OCI-LY1 (cell line): Measurements from ENCODE around the gene RAET1G.

ENCODE experiments used
- H2AFZ ChIP-seq: fragments of 200-600 bp; sonication (generic), shearing (Covaris generic); 2 replicates; pipeline ENCODE4 v1.6.0; 2014; ENCODE audit warnings: antibody characterized with exemption, mild to moderate bottlenecking, low read length
- H3F3A ChIP-seq: fragments of 200-600 bp; sonication (generic), shearing (Covaris generic); 2 replicates; pipeline ENCODE4 v1.6.0; 2014; ENCODE audit warnings: mild to moderate bottlenecking, antibody characterized with exemption, low read length, moderate library complexity; ENCODE audit not compliant: insufficient read depth
- H3K27ac ChIP-seq: fragments of 200-600 bp; sonication (generic); 2 replicates; pipeline ENCODE4 v1.5.1; 2014; ENCODE audit warnings: low read length, mixed run types, mild to moderate bottlenecking, low read depth; ENCODE audit not compliant: poor library complexity, severe bottlenecking
- H3K27me3 ChIP-seq: fragments of 200-600 bp; sonication (generic); 2 replicates; pipeline ENCODE4 v1.6.0; 2014; ENCODE audit warnings: antibody characterized with exemption, mild to moderate bottlenecking, low read length, moderate library complexity; ENCODE audit not compliant: insufficient read depth
- H3K36me3 ChIP-seq: fragments of 200-600 bp; sonication (generic); 2 replicates; pipeline ENCODE4 v1.6.1; 2014; ENCODE audit warnings: mild to moderate bottlenecking, antibody characterized with exemption, low read length, moderate library complexity, mixed read lengths; ENCODE audit not compliant: insufficient read depth
- H3K4me1 ChIP-seq: fragments of 200-600 bp; sonication (generic); 2 replicates; pipeline ENCODE4 v1.5.1; 2014; ENCODE audit warnings: mild to moderate bottlenecking, low read length, moderate library complexity; ENCODE audit not compliant: insufficient read depth, severe bottlenecking
- H3K4me2 ChIP-seq: fragments of 200-600 bp; sonication (generic), shearing (Covaris generic); 2 replicates; pipeline ENCODE4 v1.6.1; 2014; ENCODE audit warnings: low read length
- H3K4me3 ChIP-seq: fragments of 200-600 bp; sonication (generic); 2 replicates; pipeline ENCODE4 v1.5.1; 2014; ENCODE audit warnings: low read length, low read depth, mild to moderate bottlenecking, mixed read lengths; ENCODE audit not compliant: poor library complexity, severe bottlenecking
- H3K79me2 ChIP-seq: fragments of 200-600 bp; shearing (Covaris generic); 2 replicates; pipeline ENCODE4 v1.6.1; 2016; ENCODE audit warnings: mixed run types, low read length, mixed read lengths; ENCODE audit not compliant: insufficient read depth
- H3K9ac ChIP-seq: fragments of 200-600 bp; sonication (generic), shearing (Covaris generic); 2 replicates; pipeline ENCODE4 v1.6.1; 2014; ENCODE audit warnings: mild to moderate bottlenecking, low read length, mixed read lengths
- H3K9me2 ChIP-seq: fragments of 200-600 bp; sonication (generic), shearing (Covaris generic); 2 replicates; pipeline ENCODE4 v1.6.1; 2014; ENCODE audit warnings: low read depth, mild to moderate bottlenecking, low read length, mixed read lengths
- H3K9me3 ChIP-seq: fragments of 200-600 bp; shearing (Covaris generic); 2 replicates; pipeline ENCODE4 v1.6.1; 2014; ENCODE audit warnings: low read length, mixed read lengths
- H4K20me1 ChIP-seq: fragments of 200-600 bp; sonication (generic), shearing (Covaris generic); 2 replicates; pipeline ENCODE4 v1.6.0; 2016; ENCODE audit warnings: mild to moderate bottlenecking, low read length; ENCODE audit not compliant: insufficient read depth
- EZH2 ChIP-seq: fragments of 200-600 bp; sonication (generic), shearing (Covaris generic); IDR thresholded peaks from 2 replicates; pipeline ENCODE4 v1.8.0; 2017; ENCODE audit warnings: borderline replicate concordance, mixed run types, mild to moderate bottlenecking, antibody characterized with exemption, low read length, moderate library complexity, mixed read lengths
- TF ChIP-seq, protein P1 (sequence below): fragments of 200-600 bp; sonication (generic), shearing (Covaris generic); IDR thresholded peaks from 2 replicates; pipeline ENCODE4 v1.5.1; 2017; ENCODE audit warnings: mild to moderate bottlenecking, antibody characterized with exemption, low read length, moderate library complexity, mixed read lengths

RAET1G gene

DNA sequence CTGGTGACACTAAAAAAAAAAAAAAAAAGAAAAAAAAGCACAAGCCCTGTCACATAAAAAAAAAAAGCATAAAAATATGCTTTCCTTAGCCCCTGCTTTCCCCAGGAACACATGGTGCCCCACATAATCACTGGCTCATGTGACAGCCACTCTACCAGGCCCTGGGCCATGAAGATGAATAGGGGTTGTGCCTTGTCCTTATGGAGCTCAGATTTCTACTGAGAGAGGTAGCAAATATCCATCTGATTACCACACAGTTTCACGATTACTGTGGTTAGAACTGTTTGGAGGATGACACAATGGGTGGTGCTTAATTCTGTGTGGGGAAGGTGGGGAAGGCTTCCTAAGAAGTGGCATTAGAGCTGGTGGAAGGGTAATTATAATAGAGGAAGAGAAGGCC, 34.3 kb downstream of the RAET1G start:
- no peak overlapping the region for H3K4me2 ChIP-seq
- H2AFZ ChIP-seq: no peak overlapping the region
- no peaks in the 10 kb centered on the region for H3K4me1 ChIP-seq
- no peak overlapping the region for H3K27ac ChIP-seq
- no peaks in the 10 kb centered on the region for H3K9me2 ChIP-seq
- H3K27me3 ChIP-seq: peaks cover 7% of the 10 kb centered on the region; the same call in 1 of the 2 replicates
- H3K9me3 ChIP-seq: no peaks in the 10 kb centered on the region
- H3F3A ChIP-seq: no peaks in the 10 kb centered on the region
- no peaks in the 10 kb centered on the region for H3K79me2 ChIP-seq
- TF ChIP-seq EZH2: no peak
- TF ChIP-seq, protein P1, sequence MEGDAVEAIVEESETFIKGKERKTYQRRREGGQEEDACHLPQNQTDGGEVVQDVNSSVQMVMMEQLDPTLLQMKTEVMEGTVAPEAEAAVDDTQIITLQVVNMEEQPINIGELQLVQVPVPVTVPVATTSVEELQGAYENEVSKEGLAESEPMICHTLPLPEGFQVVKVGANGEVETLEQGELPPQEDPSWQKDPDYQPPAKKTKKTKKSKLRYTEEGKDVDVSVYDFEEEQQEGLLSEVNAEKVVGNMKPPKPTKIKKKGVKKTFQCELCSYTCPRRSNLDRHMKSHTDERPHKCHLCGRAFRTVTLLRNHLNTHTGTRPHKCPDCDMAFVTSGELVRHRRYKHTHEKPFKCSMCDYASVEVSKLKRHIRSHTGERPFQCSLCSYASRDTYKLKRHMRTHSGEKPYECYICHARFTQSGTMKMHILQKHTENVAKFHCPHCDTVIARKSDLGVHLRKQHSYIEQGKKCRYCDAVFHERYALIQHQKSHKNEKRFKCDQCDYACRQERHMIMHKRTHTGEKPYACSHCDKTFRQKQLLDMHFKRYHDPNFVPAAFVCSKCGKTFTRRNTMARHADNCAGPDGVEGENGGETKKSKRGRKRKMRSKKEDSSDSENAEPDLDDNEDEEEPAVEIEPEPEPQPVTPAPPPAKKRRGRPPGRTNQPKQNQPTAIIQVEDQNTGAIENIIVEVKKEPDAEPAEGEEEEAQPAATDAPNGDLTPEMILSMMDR: no peak
- no peak overlapping the region for H3K4me3 ChIP-seq
- no peak overlapping the region for H3K9ac ChIP-seq
- no peaks in the 10 kb centered on the region for H4K20me1 ChIP-seq
- no peaks in the 10 kb centered on the region for H3K36me3 ChIP-seq

DNA sequence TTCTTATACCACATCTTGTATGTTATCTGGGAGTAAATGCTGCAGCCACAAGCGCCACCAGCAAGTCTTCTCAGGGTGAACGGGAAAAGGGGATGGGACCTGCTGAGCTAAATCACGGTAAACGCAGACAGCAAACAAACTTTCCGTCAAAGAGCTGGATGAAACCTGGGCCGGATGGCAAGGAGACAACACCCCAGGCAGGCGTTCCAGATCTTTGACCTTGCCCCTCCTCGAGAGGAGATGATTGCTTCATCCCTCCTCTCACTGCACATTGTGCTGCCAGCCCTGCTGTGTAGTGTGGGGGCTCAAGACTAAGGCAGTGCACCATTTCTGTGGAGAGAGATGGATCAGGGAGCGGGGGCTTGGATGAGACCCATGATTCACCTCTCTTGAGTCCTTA, 34.8 kb downstream of the RAET1G start:
- Histone ChIP-seq H3K4me1 (no peaks in the 10 kb centered on the region), H3K4me2 (no peak overlapping the region), H2AFZ (no peak overlapping the region)

DNA sequence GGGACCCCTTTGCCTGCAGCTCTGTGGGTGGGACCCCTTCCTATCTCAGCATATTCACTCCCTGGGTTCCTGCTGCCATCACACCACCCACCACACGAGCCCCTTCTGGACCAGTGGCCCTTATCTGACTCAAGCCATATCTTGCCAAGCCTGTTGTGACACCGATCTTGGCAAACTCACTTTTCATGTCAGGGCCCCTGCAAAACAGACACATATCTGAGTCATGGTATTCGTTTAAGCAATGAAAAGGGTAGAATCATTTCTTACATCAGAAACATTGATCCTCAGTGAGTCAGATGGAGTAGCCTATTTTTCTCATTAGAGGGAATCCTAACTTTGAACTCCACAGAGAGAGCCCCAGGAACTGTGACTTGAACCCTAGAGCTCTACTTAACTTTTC, 35.6 kb downstream of the RAET1G start:
- H3K9me2 ChIP-seq: no peaks in the 10 kb centered on the region
- no peak overlapping the region for H3K4me2 ChIP-seq
- no peaks in the 10 kb centered on the region for H3K36me3 ChIP-seq
- no peak for TF ChIP-seq EZH2
- TF ChIP-seq, protein P1: no peak
- no peaks in the 10 kb centered on the region for H4K20me1 ChIP-seq
- H3K4me1 ChIP-seq: no peaks in the 10 kb centered on the region
- H3F3A ChIP-seq: no peaks in the 10 kb centered on the region
- no peak overlapping the region for H3K9ac ChIP-seq
- no peaks in the 10 kb centered on the region for H3K9me3 ChIP-seq
- no peaks in the 10 kb centered on the region for H3K79me2 ChIP-seq
- no peak overlapping the region for H3K4me3 ChIP-seq
- no peak overlapping the region for H3K27ac ChIP-seq
- no peak overlapping the region for H2AFZ ChIP-seq
- peaks cover 7% of the 10 kb centered on the region; the same call in 1 of the 2 replicates for H3K27me3 ChIP-seq

More for the DNA sequence above, 34.8 kb downstream of the RAET1G start:
- Histone ChIP-seq H3K9ac (no peak overlapping the region), H3K4me3 (no peak overlapping the region), H3K9me2 (no peaks in the 10 kb centered on the region), H3K36me3 (no peaks in the 10 kb centered on the region), H3K27me3 (peaks cover 7% of the 10 kb centered on the region; the same call in 1 of the 2 replicates), H4K20me1 (no peaks in the 10 kb centered on the region), H3K27ac (no peak overlapping the region), H3K79me2 (no peaks in the 10 kb centered on the region), H3K9me3 (no peaks in the 10 kb centered on the region), H3F3A (no peaks in the 10 kb centered on the region)
- no peak for TF ChIP-seq EZH2
- TF ChIP-seq, protein P1: no peak
